NCI-H1436 (cell line): ENCODE measurements around the gene ARL5B.
"Not testable (repeated sequence)": the region's sequence is repeated elsewhere in the genome, so short reads cannot be mapped to it uniquely, and the experiment has no call there.

Experiments
- DNase-seq: peaks from one replicate; lab custom pipeline; 2025; lab: John Stamatoyannopoulos, UW

ARL5B gene, protein sequence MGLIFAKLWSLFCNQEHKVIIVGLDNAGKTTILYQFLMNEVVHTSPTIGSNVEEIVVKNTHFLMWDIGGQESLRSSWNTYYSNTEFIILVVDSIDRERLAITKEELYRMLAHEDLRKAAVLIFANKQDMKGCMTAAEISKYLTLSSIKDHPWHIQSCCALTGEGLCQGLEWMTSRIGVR

GRCh38 chr10:18659125-18659818, at the start of gene ARL5B:
TSS of gene ARL5B (plus strand) at chr10:18659431. CDS start at chr10:18659638, 207 bp downstream.
- peak; percentile 96 for DNase-seq

DNA sequence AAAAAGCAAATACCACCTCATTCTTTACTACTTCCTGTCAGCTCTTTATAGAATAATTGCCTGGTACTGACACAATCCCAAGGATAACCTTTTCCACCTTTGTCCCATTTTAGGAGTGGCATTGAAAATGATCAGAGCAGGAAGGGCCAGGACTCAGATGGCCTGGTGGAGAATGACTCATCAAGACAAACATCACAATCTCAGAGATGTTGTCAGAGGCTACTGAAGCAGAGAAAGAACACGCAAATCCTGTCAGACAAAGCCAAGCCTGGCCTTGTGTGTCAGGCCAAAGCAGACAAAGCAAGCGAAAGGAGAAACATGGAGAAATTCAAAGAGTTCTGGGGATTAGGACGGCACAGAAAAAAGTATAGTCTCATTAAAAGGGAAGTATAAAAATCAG, 48.7 kb upstream of the ARL5B start:
- no peak for DNase-seq

DNA sequence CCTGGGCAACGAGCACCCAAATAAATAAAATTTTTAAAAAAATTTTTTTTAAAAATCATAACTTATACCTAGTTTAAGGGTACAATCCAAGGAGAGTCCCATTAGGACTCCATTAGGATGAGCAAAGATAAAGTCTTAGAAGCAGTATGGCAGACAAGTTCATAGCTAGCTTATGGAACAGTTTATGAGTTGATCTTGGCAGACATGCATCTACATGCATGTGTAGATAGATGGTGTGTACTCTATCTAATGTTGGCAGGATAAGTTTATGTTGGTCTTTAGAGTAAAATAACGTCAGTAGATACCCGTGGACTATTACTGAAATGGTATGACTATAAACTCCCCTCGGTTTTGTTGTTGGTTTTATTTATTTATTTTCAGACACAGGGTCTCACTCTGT, 48.1 kb upstream of the ARL5B start:
- DNase-seq = no peak

DNA sequence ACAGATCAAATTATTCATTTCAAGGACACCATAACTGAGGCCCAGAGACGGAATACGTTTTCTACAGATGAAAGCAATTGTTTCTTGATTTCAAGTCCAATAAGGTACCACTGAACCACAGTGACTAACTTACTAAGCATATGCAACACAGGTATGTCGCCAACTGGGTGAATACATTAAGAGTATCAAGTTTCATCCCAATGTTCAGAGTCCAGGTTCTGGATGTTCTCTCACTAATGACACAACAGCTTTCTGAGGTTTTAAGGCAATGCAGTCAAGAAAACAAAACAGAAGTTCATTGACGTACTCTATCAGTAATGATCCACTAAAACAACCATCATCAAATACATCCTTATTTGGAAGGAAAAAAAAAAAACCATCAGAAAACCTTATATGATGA, 43.6 kb upstream of the ARL5B start:
- no peak for DNase-seq

- DNase-seq = no peak
These were observed 42.9 kb upstream of the ARL5B start for GRCh38 chr10:18616337-18616736.

DNA sequence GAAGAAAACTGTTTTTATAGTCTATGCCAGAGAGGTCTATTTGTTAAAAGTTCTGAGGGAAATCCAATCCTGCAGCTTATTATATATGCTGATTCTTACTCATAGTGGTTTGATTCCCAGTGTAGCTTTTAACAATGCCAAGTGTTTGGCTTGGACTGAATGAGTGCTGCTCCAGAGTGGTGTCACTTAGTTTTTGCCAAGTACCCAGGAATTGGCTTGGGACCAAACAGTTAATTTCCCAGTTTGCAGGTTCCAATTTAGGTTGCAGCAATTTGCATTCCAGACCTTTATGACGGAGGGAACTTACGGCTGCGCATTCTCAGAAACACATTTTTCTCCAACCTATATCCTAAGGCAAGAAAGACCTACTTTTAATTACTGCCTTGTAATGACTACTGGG, 40.2 kb upstream of the ARL5B start:
- DNase-seq = peak; percentile 19

DNA sequence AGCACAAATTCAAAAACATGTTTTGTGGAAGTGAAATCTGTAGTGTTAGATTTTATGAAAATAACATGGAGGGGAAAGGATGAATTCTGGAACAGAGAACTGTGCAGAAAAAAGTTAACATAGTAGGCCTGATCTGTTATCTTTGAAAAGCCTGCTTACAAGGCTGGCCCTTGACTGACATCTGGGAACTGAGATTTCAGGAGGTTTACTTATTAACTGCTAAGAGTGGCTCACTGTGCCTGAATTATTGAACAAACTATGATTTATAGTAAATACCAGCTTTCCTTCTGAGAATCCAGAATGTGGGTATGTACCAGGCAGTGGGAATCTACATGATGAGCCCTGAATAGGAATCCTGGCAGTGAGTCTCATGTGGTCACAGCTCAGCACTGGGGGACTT, 38.4 kb upstream of the ARL5B start:
- no peak for DNase-seq

DNA sequence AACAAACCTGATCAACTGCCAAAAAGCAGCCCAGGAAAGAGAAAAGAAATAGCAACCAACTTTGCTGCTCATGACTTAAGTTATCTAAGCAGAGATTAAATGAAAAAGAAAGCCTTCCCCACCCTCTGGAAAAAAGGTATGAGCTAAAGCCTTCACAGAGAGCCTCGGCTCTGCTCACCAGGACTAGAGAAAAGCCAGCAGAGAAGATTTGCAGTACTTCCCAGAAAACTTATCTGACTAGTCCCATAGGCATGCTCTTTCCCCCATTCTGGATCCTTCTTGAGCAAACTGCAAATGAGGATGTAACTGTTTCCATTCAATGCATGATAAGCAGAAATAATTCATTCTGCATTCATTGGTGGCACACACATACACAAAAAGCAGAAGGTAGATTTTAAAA, 35.6 kb upstream of the ARL5B start:
- not testable (repeated sequence) for DNase-seq

DNA sequence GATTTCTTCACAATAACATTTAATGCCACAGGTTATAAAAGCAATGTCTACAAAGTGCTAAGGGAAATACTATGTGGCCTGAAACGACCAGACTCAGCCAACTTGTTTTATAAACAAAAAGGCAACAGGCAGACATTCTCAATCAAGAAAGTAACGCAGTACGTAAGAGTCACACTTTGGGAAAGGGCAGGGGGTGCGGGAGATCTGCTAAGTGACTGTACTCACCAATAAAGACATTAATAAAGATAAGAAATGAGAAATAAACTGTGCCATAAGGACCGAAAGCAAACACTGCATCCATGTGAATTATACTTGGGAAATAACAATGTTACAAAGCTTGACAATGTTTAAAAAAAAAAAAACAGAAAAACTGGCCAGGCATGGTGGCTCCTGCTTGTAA, 33.3 kb upstream of the ARL5B start:
- no peak for DNase-seq

DNA sequence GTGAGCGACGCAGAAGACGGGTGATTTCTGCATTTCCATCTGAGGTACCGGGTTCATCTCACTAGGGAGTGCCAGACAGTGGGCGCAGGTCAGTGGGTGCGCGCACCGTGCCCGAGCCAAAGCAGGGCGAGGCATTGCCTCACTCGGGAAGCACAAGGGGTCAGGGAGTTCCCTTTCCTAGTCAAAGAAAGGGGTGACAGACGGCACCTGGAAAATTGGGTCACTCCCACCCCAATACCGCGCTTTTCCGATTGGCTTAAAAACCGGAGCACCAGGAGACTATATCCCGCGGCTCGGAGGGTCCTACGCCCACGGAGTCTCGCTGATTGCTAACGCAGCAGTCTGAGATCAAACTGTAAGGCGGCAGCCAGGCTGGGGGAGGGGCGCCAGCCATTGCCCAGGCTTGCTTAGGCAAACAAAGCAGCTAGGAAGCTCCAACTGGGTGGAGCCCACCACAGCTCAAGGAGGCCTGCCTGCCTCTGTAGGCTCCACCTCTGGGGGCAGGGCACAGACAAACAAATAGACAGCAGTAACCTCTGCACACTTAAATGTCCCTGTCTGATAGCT, 31.7 kb upstream of the ARL5B start:
- DNase-seq = peak; percentile 69

- not testable (repeated sequence) for DNase-seq
These were observed 26.7 kb upstream of the ARL5B start for GRCh38 chr10:18632500-18632899.

DNA sequence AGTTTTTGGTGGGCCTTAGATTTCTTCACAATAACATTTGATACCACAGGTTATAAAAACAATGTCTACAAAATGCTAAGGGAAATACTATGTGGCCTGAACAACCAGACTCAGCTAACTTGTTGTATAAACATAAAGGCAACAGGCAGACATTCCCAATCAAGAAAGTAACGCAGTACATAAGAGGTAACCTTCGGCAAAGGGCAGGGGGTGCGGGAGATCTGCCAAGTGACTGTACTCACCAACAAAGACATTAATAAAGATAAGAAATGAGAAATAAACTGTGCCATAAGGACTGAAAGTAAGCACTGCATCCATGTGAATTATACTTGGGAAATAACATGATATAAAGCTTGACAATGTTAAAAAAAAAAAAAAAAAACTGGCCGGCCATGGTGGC, 23.2 kb upstream of the ARL5B start:
- no peak for DNase-seq

GRCh38 chr10:18637400-18637799, 21.8 kb upstream of the ARL5B start:
- DNase-seq = not testable (repeated sequence)

DNA sequence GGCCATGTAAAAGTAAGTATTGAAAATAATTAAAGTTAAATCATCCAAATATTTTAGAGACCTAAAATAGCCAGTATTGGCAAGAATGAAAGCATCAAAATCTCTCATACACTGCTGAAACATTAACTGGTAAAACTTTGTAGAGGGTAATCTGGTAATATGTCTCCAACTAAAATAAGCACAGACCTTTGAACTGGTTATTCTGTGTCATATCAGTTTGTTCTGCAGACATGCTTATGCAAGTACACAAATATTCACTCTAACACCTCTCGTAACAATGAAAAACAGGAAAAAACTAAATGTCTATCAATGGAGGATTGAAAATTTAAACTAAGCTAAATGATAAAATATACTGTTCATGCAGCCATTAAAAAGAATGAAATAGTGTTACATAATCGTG, 19.5 kb upstream of the ARL5B start:
- not testable (repeated sequence) for DNase-seq

GRCh38 chr10:18647151-18647550, 12.1 kb upstream of the ARL5B start:
- no peak for DNase-seq

DNA sequence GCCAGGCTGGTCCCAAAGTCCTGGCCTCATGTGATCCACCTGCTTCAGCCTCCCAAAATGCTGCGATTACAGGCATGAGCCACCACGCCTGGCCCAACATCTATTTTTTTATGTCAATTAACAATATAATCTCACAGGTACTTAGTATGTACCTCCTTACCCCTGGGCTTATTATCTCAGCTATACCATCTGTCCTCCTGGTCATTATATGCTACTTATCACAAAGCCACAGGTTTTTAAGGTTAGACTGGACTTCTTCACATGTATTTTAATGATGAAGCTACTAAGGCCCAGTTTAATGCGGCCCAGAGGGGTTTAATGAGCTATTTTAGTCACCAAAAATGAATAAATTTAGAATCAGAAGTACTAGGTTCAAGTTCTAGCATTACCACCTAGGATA, 11.3 kb upstream of the ARL5B start:
- no peak for DNase-seq

DNA sequence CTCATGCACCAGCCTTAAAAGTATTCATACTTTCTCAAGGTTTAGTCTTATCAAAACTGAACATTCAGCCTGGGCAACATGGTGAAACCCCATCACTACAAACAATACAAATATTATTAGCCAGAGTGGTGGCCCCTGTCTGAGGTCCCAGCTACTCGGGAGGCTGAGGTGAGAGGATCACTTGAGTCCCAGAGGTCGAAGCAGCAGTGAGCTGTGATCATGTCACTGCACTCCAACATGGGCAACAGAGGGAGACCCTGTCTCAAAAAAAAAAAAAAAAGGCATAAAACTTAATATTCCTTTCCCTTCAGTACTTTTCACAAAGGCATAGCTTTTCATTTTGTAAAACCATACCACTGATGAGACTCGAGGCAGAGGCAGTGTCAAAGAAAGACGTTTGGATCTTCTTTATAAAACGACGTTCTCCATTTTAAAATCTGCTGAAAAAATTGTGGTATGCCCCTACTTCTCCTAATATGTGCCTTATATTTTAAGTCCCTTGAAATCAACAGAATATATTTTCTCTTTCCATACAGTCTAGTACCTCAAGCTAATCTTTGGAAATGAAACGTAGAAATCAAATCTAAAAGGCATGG, 9.8 kb upstream of the ARL5B start:
- DNase-seq = no peak

DNA sequence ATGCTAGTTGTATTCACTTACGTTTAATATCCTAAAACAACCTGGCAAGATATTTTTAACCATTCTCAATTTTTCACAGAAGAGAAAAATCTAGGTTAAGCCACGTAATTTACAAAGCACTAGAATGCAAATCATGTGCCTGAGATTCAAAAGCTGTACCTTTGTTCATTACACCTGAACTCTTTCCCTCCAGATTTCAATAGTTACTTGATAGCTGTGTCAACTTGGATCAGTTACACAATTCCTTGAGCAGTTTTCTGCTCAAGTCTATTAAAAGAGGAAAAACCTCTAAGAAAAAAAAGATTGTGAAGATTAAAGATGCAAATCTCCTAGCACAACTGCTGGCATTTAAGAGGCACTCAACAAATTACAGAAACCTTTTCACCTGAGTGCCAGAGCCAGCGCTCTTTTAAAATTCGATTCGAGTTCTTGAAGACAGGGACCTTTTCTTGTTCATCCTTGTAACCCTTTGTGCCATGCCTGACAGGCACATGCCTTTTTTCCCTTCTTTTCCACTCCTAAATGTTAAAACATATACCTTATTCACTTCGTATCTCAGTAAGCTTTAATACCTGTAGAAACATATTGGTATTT, 8.7 kb upstream of the ARL5B start:
- DNase-seq = no peak

DNA sequence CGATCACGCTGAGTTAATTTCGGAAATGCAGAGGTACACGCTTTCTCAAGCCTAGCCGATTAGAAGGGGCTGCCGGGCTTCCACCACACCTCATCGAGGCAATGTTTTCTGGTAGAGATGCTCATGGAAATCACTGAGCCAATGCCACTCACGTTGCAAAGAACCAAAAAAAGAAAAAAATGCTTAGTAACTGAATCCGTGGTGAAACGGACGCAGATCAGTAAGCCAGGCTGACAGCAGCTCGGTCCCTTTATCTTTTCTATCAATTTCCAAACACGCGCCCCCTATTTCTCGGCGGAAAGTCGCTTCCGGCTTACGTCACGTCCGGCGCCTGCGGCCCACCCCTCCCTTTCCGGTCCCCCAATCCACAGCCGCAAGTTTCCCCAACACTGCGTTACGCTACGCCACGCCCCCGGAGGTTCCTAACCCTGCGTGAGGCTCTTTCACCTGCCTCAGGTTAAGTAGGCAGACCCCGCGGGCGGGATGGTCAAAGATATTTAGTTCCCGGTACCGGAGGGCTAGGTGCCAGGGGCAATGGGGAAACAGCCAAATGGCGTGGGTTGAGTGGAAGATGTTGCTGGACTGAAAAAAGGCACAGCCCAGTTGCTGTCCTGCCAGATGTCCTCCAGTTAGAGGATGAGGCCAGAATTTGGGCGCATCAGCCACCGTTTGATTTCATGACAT, 7.8 kb upstream of the ARL5B start, which contains the start of gene NSUN6:
TSS of gene NSUN6 (minus strand) at position 264 of the 684 bp plus-strand sequence. CDS start 384 bp downstream, outside the sequence.
- peak; percentile 88 for DNase-seq

GRCh38 chr10:18653112-18653511, 6.1 kb upstream of the ARL5B start:
- no peak for DNase-seq

DNA sequence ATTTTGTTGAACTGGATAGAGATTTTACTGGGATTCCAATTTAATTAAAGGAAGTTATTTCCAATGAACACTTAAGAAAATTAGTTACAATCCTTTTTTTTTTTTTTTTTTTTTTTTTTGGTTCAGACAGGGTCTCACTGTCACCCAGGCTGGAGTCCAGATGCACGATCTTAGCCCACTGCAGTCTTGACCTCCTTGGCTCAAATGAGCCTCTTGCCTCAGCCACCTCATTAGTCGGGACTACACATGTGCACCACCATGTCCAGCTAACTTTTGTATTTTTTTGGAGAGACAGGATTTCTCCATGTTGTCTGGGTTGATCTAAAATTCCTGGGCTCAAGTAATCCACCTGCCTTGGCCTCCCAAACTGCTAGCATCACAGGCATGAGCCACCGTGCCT, 2.5 kb upstream of the ARL5B start:
- DNase-seq = no peak
